ENCODE measurements around the gene ESRP2. TPM values are rescaled to one million over a fixed set of nuclear protein-coding genes. Genes with fewer than 3 reads are reported as not detected.

Gene ESRP2
- total RNA-seq, 3 donors from 2014 or later = 0.80 to 58.0 (median 26.5) TPM

DNA sequence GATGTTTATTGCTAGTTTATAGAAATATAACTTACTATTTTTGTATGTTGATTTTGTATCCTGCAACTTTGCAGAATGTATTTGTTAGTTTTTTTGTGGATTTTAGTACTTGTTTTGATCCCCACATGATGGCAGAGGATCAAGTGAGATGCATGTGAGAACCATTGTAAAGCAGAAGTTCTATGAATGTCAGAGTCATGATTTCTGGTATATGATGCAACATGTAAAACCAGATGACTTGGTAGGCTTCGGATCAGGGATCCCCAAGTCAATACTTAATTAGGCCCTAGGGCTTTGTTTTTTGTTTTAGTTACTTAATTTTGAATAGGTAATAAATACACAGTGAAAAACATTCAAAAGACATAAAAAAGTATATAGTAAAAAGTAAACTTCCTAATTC lies 45.8 kb downstream of the ESRP2 start:
- no peak overlapping the region for H3K4me3 ChIP-seq
- no peaks in the 10 kb centered on the region for H3K27me3 ChIP-seq
- H3K27ac ChIP-seq = no peak overlapping the region
- no peaks in the 10 kb centered on the region for H3K9me3 ChIP-seq
- no peaks in the 10 kb centered on the region for H3K36me3 ChIP-seq
- intact Hi-C loops (cut with DNase I; ENCODE audit: low total_unique reads) = no loop called here
- no peak for DNase-seq (ENCODE audit: low spot score in 2 of 2)
- H3K4me1 ChIP-seq = no peaks in the 10 kb centered on the region
- TF ChIP-seq, protein P1, sequence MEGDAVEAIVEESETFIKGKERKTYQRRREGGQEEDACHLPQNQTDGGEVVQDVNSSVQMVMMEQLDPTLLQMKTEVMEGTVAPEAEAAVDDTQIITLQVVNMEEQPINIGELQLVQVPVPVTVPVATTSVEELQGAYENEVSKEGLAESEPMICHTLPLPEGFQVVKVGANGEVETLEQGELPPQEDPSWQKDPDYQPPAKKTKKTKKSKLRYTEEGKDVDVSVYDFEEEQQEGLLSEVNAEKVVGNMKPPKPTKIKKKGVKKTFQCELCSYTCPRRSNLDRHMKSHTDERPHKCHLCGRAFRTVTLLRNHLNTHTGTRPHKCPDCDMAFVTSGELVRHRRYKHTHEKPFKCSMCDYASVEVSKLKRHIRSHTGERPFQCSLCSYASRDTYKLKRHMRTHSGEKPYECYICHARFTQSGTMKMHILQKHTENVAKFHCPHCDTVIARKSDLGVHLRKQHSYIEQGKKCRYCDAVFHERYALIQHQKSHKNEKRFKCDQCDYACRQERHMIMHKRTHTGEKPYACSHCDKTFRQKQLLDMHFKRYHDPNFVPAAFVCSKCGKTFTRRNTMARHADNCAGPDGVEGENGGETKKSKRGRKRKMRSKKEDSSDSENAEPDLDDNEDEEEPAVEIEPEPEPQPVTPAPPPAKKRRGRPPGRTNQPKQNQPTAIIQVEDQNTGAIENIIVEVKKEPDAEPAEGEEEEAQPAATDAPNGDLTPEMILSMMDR (IDR thresholded peaks at IDR 0.05) = no peak
- no peak for TF ChIP-seq POLR2A (IDR thresholded peaks at IDR 0.05)
- no peak for TF ChIP-seq POLR2AphosphoS5 (IDR thresholded peaks at IDR 0.05)

DNA sequence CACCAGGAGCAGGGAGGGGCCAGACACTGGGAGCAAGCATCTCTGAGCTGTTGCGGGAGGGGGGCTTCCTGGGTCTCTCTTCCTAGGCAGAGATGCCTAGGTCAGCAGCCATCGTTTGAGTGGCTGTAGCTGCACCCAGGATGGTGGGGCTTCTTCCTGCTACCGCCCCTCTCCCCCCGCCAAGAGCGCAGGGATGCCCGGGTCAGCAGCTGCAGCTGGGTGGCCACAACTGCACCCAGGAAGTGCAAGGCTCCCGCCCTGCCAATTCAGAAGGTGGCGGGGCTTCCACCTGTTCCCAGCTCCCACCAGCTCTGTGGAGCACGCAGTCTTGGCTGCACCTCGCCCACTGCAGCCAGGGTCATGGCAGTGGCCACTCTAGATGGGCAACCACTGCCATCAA lies 47.8 kb downstream of the ESRP2 start:
- DNase-seq (ENCODE audit: low spot score in 2 of 2) = no peak
- H3K9me3 ChIP-seq = no peaks in the 10 kb centered on the region
- no peaks in the 10 kb centered on the region for H3K27me3 ChIP-seq
- intact Hi-C loops (cut with DNase I; ENCODE audit: low total_unique reads) = no loop called here
- no peak overlapping the region for H3K4me3 ChIP-seq
- H3K27ac ChIP-seq = no peak overlapping the region
- TF ChIP-seq, protein P1 (IDR thresholded peaks at IDR 0.05) = no peak
- no peak for TF ChIP-seq POLR2AphosphoS5 (IDR thresholded peaks at IDR 0.05)
- TF ChIP-seq POLR2A (IDR thresholded peaks at IDR 0.05) = no peak
- H3K36me3 ChIP-seq = no peaks in the 10 kb centered on the region
- H3K4me1 ChIP-seq = no peaks in the 10 kb centered on the region

GRCh38 chr16:68187505-68187904 lies 48.4 kb downstream of the ESRP2 start:
- Histone ChIP-seq H3K9me3 (no peaks in the 10 kb centered on the region), H3K27me3 (no peaks in the 10 kb centered on the region), H3K27ac (no peak overlapping the region), H3K36me3 (no peaks in the 10 kb centered on the region), H3K4me3 (no peak overlapping the region), H3K4me1 (no peaks in the 10 kb centered on the region)
- intact Hi-C loops (cut with DNase I; ENCODE audit: low total_unique reads) = no loop called here
- TF ChIP-seq POLR2A (IDR thresholded peaks at IDR 0.05) (no peak), POLR2AphosphoS5 (IDR thresholded peaks at IDR 0.05) (no peak)
- TF ChIP-seq, protein P1 (IDR thresholded peaks at IDR 0.05) = no peak
- DNase-seq (ENCODE audit: low spot score in 2 of 2) = no peak

DNA sequence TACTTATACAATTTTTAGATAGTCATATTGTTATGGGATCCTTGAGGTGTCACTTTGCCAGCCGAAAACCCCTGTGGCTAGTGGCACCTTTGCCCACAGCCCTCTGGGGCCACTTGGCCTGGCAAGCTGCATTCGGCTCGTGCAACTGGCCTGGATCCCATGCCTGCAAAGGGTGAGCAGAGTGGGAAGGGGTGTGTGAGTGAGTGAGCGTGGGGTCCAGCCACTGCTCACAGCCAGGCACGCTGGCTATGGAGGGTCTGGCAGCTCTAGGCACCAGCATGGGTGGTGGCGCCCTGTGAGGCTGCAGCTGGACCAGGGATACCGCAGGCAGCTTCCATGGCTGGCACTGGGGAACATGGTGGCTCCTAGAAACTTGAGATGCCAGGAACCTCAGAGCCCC lies 49.0 kb downstream of the ESRP2 start:
- no peaks in the 10 kb centered on the region for H3K27me3 ChIP-seq
- no peak for DNase-seq (ENCODE audit: low spot score in 2 of 2)
- no peak overlapping the region for H3K27ac ChIP-seq
- no peaks in the 10 kb centered on the region for H3K36me3 ChIP-seq
- TF ChIP-seq POLR2AphosphoS5 (IDR thresholded peaks at IDR 0.05) = no peak
- TF ChIP-seq, protein P1 (IDR thresholded peaks at IDR 0.05) = no peak
- no peak for TF ChIP-seq POLR2A (IDR thresholded peaks at IDR 0.05)
- H3K9me3 ChIP-seq = no peaks in the 10 kb centered on the region
- no peaks in the 10 kb centered on the region for H3K4me1 ChIP-seq
- H3K4me3 ChIP-seq = no peak overlapping the region
- intact Hi-C loops (cut with DNase I; ENCODE audit: low total_unique reads) = no loop called here

DNA sequence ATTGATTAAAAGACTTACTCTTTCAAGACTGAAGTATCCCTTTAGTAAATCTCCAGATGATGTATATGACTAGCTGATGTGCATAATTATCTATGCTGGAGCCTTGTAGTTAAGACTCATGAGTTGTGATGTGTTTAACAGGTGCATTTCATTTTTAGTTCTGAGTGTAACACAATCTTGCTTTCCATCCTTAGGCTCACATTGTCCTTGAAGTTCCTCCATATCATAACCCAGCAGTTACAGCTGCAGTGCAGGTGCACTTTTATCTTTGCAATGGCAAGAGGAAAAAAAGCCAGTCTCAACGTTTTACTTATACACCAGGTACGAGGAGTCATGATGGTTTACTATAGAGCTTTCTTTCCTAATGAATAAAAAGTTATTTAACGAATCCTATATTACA lies 52.9 kb downstream of the ESRP2 start:
- DNase-seq (ENCODE audit: low spot score in 2 of 2) = no peak
- Histone ChIP-seq H3K9me3 (no peaks in the 10 kb centered on the region), H3K36me3 (no peaks in the 10 kb centered on the region), H3K27ac (no peak overlapping the region), H3K4me3 (no peak overlapping the region), H3K4me1 (no peaks in the 10 kb centered on the region), H3K27me3 (no peaks in the 10 kb centered on the region)
- intact Hi-C loops (cut with DNase I; ENCODE audit: low total_unique reads) = no loop called here
- TF ChIP-seq POLR2A (IDR thresholded peaks at IDR 0.05) (no peak), POLR2AphosphoS5 (IDR thresholded peaks at IDR 0.05) (no peak)
- TF ChIP-seq, protein P1 (IDR thresholded peaks at IDR 0.05) = no peak
